Smooth muscle cell (in vitro differentiated cells): Measurements from ENCODE around the gene SSRP1. TPM values are rescaled to one million over a fixed set of nuclear protein-coding genes. Genes with fewer than 3 reads are reported as not detected.

ENCODE experiments used
- DNase-seq: peaks from one replicate; lab custom pipeline; 2025; ENCODE audit not compliant: unreplicated experiment; lab: John Stamatoyannopoulos, UW
- H2AFZ ChIP-seq: fragments of 200-600 bp; sonication (generic); 2 replicates; pipeline ENCODE4 v1.6.0; 2016; ENCODE audit warnings: antibody characterized with exemption, low read depth, mild to moderate bottlenecking
- H3F3A ChIP-seq: fragments of 200-600 bp; sonication (generic); 2 replicates; pipeline ENCODE4 v1.6.0; 2017; ENCODE audit warnings: antibody characterized with exemption, low read depth
- H3K27ac ChIP-seq: fragments of 200-600 bp; sonication (generic); 2 replicates; pipeline ENCODE4 v1.5.1; 2016; ENCODE audit warnings: low read depth, mild to moderate bottlenecking
- H3K27me3 ChIP-seq: fragments of 200-600 bp; sonication (generic); 2 replicates; pipeline ENCODE4 v1.6.1; 2016; ENCODE audit warnings: low read depth, mild to moderate bottlenecking
- H3K36me3 ChIP-seq: fragments of 200-600 bp; sonication (generic); 2 replicates; pipeline ENCODE4 v1.5.1; 2016; ENCODE audit warnings: low read depth
- H3K4me1 ChIP-seq: fragments of 200-600 bp; sonication (generic); 2 replicates; pipeline ENCODE4 v1.5.1; 2016; ENCODE audit warnings: low read depth
- H3K4me2 ChIP-seq: fragments of 200-600 bp; sonication (generic); 2 replicates; pipeline ENCODE4 v1.6.0; 2016; ENCODE audit warnings: mild to moderate bottlenecking
- H3K4me3 ChIP-seq: fragments of 200-600 bp; sonication (generic); 2 replicates; pipeline ENCODE4 v1.5.1; 2016; ENCODE audit warnings: mild to moderate bottlenecking
- H3K79me2 ChIP-seq: fragments of 200-600 bp; sonication (generic); 2 replicates; pipeline ENCODE4 v1.6.0; 2016; ENCODE audit warnings: low read depth, mild to moderate bottlenecking
- H3K9ac ChIP-seq: fragments of 200-600 bp; sonication (generic); 2 replicates; pipeline ENCODE4 v1.6.0; 2016; ENCODE audit warnings: low read depth
- H3K9me3 ChIP-seq: fragments of 200-600 bp; sonication (generic); replicated peaks from 2 replicates; pipeline ENCODE4 v1.5.1; 2016; ENCODE audit warnings: low read depth
- H4K20me1 ChIP-seq: fragments of 200-600 bp; sonication (generic); 2 replicates; pipeline ENCODE4 v1.6.0; 2016; ENCODE audit warnings: low read depth
- CTCF ChIP-seq: fragments of 200-600 bp; sonication (generic); IDR thresholded peaks from 2 replicates; pipeline ENCODE4 v1.5.1; 2017; ENCODE audit warnings: borderline replicate concordance, mild to moderate bottlenecking, antibody characterized with exemption; ENCODE audit not compliant: insufficient read depth, poor library complexity, severe bottlenecking
- WGBS: methylation state at CpG from one replicate; pipeline ENCODE4 v1.1.7; 2016; ENCODE audit warnings: low lambda C conversion rate; 5-methylcytosine and 5-hydroxymethylcytosine counted together
- polyA plus RNA-seq: library from polyadenylated mRNA; unstranded; fragments of >200 nt; fragmentation: Nextera tagmentation; extraction: Ambion mirVana; gene quantifications from 2 replicates; pipeline ENCODE4 v1.2.1, GENCODE V29; 2016
- total RNA-seq: library from RNA; depleted of rRNA; stranded (reverse); fragments of >200 nt; gene quantifications from 2 replicates; pipeline ENCODE4 v1.2.3, GENCODE V29; 2014

Gene SSRP1
- total and polyA plus RNA-seq, 2 experiments from 2014 or later = 46.0 to 57.6 TPM

- no peak for DNase-seq
- peaks cover 8% of the 10 kb centered on the region for H3K27me3 ChIP-seq
- WGBS = 50% methylated on average over 5 of the region's 5 CpGs
- H2AFZ ChIP-seq = no peak overlapping the region
- H3K4me2 ChIP-seq = no peak overlapping the region
- H3K9me3 ChIP-seq = no peaks in the 10 kb centered on the region
- H3F3A ChIP-seq = peaks cover 10% of the 10 kb centered on the region
- no peaks in the 10 kb centered on the region for H4K20me1 ChIP-seq
- no peak overlapping the region for H3K27ac ChIP-seq
- no peak overlapping the region for H3K4me3 ChIP-seq
- no peak overlapping the region for H3K9ac ChIP-seq
- no peaks in the 10 kb centered on the region for H3K36me3 ChIP-seq
- TF ChIP-seq CTCF = no peak
- H3K4me1 ChIP-seq = no peaks in the 10 kb centered on the region
- no peaks in the 10 kb centered on the region for H3K79me2 ChIP-seq
Measured at GRCh38 chr11:57377107-57377506, 41.4 kb upstream of the SSRP1 start.

GRCh38 chr11:57376095-57377090 is 40.7 kb upstream of the SSRP1 start:
- no peaks in the 10 kb centered on the region for H3K9me3 ChIP-seq
- peak overlapping the region; percentile 43 for H3K4me2 ChIP-seq
- no peak for TF ChIP-seq CTCF
- peaks cover 11% of the 10 kb centered on the region for H3F3A ChIP-seq
- no peak overlapping the region for H2AFZ ChIP-seq
- peaks cover 8% of the 10 kb centered on the region for H3K27me3 ChIP-seq
- H4K20me1 ChIP-seq = no peaks in the 10 kb centered on the region
- no peaks in the 10 kb centered on the region for H3K79me2 ChIP-seq
- H3K4me3 ChIP-seq = no peak overlapping the region
- no peaks in the 10 kb centered on the region for H3K36me3 ChIP-seq
- H3K9ac ChIP-seq = no peak overlapping the region
- no peak overlapping the region for H3K27ac ChIP-seq
- WGBS = 26% methylated on average over 9 of the region's 26 CpGs
- DNase-seq = no peak
- no peaks in the 10 kb centered on the region for H3K4me1 ChIP-seq

GRCh38 chr11:57375490-57375889 is 39.8 kb upstream of the SSRP1 start:
- Histone ChIP-seq H3K27ac (no peak overlapping the region), H3K4me2 (no peak overlapping the region), H4K20me1 (no peaks in the 10 kb centered on the region), H3K4me1 (no peaks in the 10 kb centered on the region), H3K9ac (no peak overlapping the region), H3K4me3 (no peak overlapping the region), H3K27me3 (peaks cover 2% of the 10 kb centered on the region), H2AFZ (no peak overlapping the region), H3K9me3 (no peaks in the 10 kb centered on the region), H3K79me2 (no peaks in the 10 kb centered on the region), H3F3A (peaks cover 11% of the 10 kb centered on the region), H3K36me3 (no peaks in the 10 kb centered on the region)
- no peak for DNase-seq
- TF ChIP-seq CTCF = no peak
- 98% methylated on average over 2 of the region's 2 CpGs for WGBS

- DNase-seq = no peak
- H3K4me2 ChIP-seq = no peak overlapping the region
- no peak overlapping the region for H2AFZ ChIP-seq
- no peaks in the 10 kb centered on the region for H4K20me1 ChIP-seq
- no peak for TF ChIP-seq CTCF
- peaks cover 11% of the 10 kb centered on the region for H3F3A ChIP-seq
- no peaks in the 10 kb centered on the region for H3K27me3 ChIP-seq
- H3K36me3 ChIP-seq = no peaks in the 10 kb centered on the region
- WGBS = 97% methylated on average over 3 of the region's 3 CpGs
- no peaks in the 10 kb centered on the region for H3K9me3 ChIP-seq
- no peak overlapping the region for H3K4me3 ChIP-seq
- no peaks in the 10 kb centered on the region for H3K79me2 ChIP-seq
- no peak overlapping the region for H3K9ac ChIP-seq
- no peak overlapping the region for H3K27ac ChIP-seq
- no peaks in the 10 kb centered on the region for H3K4me1 ChIP-seq
Measured at GRCh38 chr11:57374966-57375365, 39.3 kb upstream of the SSRP1 start.
